Right renal pelvis (tissue), 4 donors: ENCODE measurements around the gene TTC21B. TPM values are rescaled to one million over a fixed set of nuclear protein-coding genes. Genes with fewer than 3 reads are reported as not detected.
"Not testable (repeated sequence)": the region's sequence is repeated elsewhere in the genome, so short reads cannot be mapped to it uniquely, and the experiment has no call there.

Experiments used
- DNase-seq, 4 donors: peaks; one replicate each; pipeline ENCODE4 v3.0.0-alpha.2; 2013; ENCODE audit warnings: low read depth in 4 of 4, low spot score in 3 of 4, missing footprints in 1 of 4
- polyA plus RNA-seq, 4 donors: library from polyadenylated mRNA; unstranded; fragments of 120-200 nt; gene quantifications; one replicate each; pipeline ENCODE4 v1.2.1, GENCODE V29; 2013; ENCODE audit not compliant: insufficient read length in 4 of 4

The TTC21B gene
- polyA plus RNA-seq, 4 donors, result 23.9 to 28.5 (median 26.4) TPM

DNA sequence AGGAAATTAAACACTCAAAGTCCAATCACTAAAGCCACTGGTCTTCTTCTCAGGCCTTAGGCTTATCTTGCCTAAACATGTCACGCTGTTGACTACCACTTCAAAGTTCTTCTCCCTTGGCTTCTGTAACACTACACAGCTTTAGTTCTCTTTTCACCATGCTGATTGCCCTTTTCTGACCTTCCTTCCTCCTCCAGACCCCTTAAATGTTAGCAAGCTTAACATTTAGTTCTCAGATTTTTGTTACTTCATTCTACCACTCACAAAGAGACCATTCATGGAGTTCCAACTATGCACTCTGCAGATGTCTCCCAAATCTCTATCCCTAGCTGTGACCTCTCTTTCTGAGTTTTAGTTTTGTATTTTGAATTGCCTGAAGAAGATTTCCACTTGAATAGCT is 64.4 kb downstream of the TTC21B start:
- no peak for DNase-seq

DNA sequence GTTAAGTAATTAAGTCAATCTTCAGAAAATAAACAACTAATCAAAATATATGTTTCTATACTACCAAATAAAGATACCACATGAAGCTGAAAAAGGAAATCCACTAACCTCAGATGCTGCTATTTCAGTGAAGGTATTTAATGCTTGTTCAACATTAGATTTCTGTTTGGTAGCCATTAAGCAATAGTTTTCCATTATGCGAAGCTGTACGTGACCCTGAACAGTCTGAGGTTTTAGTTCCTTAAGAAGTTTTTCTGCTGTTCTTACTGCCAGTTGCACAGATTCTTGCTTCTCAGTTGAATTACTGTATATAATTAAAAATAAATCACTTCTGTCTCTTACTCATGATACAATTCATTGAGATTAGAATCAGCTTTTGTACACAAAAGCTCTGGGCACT is 65.4 kb downstream of the TTC21B start:
- no peak for DNase-seq

DNA sequence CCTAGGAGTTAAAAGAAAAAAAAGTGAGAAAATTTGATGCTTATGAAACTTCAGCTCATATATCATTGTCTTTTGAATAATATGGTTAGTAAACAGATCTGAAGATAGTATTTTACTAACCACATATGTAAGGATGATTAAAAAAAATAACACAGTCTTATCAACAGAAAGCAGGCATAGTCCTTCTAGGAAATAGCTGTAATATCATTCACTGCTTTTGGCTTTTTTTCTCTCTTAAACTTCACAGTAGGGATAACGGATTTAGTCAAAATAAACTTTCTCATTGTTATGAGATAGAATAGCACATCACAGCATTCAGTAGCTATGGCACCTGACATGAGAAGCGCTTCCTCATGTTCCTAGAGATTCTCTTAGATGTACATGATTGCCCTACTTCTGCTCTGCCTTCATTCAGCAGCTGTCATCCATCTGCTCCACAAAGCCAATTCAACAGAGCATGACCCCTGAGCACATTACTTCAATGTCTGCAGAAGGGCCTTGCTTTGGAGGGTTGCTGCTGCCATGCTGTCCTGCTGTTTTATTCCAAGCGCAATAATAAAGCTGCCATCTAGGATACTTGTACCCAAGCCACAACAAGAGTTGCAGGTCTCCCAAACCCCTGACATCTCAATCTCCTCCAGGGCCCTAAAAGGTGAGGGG is 67.0 kb downstream of the TTC21B start:
- DNase-seq, result no peak

DNA sequence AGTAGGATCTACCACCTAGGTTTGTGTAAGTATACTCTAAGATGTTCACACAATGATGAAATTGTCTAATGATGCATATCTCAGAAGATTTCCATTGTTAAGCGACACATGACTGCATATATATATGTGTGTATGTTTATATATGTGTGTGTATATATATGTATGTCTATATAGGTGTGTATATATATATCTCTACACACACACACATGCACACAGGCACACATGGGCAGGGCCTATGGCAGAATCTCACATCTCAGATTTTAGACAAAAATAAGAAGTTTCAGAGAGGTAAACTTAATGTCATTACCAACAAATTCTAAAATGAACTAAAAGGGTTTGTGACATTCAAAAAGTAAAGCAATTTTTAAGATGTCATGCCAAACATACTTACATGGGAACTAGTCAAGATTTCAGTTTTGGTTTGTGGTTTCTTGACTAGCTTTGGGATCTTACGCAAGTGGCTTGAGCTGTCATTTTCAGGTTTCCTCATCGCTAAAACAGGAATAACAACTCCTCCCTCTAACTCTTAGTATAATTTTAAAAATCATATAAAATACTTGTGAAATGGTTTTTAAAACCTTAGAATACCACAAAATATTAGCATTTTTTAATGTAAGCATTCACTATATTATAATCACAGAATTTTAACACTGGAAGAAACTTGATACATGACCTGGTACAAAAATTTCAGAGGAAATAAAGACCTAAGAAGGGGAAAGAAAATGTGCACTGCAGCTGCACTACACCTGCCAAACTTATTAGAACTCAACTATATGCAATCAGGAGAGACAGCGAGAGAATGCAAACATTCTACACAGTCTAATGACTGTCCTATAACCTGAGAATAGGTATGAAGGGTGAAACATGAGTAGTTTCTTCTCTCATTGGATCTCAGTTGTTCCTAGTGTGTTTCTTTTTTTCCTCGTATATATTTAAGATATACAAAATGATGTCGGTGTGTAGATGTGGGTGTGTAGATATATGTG is 75.7 kb downstream of the TTC21B start:
- DNase-seq, result no peak

DNA sequence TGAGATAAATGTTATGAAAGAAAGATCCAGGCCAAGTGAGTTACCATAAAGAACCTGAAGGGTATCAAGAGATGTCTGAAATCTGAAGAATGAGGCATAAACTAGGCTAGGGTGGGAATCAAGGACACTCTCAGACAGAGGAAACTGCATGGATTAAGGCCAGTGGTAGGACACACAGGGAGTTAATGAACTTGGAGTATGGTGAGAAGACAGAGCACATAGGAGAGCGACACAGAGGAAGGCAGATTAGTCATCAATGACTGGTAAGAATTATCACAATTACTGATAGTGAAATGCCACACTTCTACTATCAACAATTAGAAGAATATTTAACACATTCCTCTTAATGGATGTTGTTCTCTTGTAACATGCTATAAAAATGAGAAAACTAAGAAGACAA is 76.9 kb downstream of the TTC21B start:
- DNase-seq, result no peak

DNA sequence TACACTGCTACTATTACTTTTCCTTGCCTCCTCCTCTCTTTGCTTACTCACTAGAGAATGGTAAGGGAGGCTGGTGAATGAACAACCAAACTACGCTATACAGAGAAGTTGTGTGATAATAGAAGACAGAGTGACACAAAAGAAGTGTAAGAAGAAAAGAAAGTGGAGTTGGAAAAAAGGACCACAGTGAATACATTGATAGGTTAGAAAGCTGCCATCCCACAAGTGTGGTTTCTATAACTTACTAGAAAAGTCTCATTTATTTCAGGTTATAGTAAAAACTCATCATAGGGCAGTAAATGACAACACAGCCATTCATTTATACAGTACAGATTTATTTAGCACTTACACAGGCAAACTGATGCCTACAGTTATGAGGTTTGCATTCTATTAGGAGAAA is 77.3 kb downstream of the TTC21B start:
- DNase-seq, result no peak

DNA sequence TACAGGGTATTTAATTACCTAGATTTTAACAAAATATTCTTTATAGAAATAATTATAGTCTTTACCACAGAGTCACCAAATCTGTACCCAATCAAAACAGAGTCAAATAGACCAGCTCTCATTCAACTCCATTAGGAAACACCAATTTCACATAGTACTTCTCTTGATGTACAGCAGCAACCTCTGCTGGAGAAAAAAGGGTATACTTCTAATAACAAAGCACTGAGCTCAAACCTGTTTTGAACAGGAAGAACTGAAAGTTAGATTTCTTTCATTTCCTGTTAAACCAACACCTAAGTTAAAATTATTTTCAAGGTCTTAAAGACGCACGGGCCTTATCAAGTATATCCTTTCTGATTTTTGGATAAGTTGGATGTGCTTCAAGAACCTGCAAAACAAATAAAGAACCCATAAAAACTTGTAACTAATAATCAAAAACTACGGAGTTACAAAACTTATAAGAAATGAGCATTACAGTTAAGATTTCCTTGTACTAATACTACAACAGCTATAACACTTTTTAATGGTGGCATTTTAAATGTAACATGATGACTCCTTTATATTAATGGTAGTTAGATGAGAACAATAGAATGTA is 79.0 kb downstream of the TTC21B start:
- peak; percentile 20 to 40 (median 33) for DNase-seq

DNA sequence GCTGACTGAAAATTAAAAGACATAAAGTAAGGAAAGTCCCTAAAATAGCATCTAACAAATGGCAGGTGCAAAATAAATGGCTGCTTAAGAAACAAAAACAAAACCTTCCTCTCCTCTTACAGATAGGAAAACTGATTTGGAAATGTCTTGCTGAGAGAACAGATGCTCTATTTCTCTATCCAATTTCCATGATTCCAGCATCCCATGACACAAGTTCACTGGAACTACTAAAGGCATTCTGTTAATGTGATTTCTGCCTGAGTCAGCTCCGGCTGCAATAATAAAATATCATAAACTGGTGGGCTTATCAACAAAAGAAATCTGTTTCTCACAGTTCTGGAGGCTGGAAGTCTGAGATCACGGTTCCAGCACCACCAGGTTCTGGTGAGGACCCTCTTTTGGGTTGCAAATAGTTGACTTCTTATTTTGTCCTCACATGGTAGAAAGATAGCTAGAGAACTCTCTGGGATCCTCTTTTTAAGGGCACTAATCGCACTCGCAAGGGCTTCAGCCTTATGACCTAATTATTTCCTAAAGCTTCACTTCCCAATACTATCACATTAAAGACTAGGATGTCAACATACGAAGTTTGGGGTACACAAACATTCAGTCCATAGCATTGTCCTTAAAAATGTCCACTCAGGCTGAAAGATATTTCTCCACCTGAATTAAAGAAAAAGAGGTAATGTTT is 81.3 kb downstream of the TTC21B start:
- DNase-seq, result no peak

DNA sequence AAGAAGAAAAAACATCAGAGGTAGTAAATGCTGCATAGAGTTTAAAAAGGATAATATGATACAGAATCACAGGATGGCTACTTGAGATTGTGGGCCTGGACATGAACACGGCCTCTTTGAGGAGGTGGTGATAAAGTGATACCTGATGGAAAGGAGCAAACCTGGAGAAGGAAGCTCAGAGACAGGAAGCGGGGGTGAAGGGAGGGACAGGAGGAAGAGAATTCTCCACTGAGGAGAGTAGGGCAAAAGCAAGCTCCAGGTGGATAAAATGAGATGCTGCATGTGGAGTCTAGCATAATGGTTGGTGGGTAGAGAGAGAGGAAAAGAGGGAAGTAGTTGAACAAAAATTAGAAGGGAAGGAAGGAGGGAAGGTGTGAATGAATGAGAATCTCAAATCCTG is 82.6 kb downstream of the TTC21B start:
- no peak for DNase-seq

DNA sequence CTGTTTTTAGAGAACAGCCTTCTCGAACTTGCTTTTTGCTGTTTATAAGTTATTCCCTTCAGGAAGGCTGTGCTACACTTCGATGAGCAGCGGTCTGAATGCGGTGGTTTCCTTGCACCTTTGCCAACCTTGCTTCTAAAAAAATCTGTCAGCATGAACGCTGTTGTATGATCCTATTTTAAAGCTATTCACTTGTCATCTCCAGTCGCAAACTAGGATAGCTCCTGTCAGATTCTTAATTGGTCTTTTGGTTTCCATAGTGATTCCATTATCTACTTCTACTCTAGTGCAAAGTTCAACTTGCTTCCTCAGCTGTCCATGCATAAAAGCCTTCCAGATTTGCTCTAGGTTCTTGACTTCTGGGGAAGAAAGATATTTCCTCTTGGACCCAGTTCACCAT is 83.2 kb downstream of the TTC21B start:
- no peak for DNase-seq

DNA sequence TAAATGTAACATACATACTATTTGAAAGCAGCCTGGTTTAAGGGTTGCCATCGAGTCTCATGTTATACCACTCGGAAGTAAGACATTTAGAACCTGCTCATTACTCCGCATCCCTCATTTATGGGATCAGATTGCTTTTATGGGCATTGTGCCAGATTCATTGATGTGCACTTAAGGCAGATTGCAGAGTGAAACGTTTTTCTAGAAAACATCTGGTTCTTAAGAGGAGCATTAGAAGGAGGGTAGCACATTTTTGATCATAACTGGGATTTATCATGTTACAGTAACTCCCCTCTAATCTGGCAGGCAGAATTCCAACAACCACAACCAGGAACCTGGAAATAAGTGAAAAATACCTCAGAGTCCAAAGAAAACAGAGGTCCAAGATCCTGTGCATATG is 85.4 kb downstream of the TTC21B start:
- DNase-seq, result peak in 3 of 4 donors; percentile 13 to 36 (median 18)

DNA sequence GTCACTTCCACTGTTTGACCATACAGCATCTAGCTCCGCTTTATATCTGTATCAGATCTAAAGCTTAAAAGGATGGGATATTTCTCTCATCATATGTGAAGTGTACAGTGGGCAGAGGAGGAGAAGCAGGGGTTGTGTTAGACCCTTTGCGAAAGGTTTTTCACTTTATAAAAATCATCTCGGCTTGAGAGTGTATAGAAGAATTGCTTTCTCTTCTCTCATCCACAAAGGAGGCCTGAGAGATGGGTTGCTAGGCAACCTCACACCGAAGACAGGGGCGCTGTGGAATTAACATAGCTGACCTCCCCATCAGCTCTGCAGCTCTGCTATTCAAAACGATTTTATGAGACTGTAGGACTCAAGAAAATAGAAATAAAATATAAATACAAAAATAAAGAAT is 89.3 kb downstream of the TTC21B start:
- DNase-seq, result no peak

DNA sequence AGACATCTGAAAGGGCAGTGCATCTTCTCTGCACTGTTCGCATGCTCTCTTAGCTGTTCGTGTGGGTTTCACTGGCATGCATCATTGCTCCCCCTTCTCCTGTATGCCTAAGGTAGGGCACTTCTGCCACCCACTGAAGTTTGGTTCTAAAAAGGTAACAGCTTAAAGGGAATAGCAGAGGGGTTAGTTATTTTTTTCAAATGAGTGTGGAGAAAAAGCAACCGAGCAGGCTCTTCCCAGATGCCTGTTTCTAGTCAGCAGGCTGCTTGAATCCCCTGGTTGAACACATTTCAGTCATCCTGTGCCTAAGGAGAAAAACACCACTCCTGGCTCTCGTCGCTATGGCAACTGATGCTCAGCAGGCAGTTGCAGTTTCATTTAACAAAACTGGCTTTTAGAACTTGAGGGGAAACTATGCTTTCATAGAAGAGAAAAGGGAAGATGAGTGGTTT is 89.7 kb downstream of the TTC21B start:
- no peak for DNase-seq

DNA sequence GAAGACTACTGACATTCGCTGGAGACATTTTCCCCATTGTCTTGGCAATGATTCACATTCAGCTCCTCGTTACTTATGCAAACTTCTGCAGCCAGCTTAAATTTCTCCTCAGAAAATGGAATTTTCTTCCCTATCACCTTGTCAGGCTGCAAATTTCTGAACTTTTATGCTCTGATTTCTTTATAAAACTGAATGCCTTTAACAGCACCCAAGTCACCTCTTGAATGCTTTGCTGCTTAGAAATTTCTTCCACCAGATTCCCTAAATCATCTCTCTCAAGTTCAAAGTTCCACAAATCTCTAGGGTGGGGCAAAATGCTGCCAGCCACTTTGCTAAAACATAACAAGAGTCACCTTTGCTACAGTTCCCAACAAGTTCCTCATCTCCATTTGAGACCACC is 92.5 kb downstream of the TTC21B start:
- not testable (repeated sequence) for DNase-seq

DNA sequence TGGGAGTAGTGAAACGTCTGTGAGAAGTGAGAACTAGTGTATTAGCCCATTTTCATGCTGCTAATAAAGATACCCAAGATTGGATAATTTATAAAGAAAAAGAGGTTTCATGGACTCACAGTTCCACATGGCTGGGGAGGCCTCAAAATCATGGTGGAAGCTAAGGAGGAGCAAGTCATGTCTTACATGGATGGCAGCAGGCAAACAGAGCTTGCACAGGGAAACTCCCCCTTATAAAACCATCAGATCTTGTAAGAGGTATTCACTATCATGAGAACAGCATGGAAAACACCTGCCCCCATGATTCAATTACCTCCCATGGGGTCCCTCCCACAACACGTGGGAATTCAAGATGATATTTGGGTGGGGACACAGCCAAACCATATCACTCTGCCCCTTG is 93.9 kb downstream of the TTC21B start:
- not testable (repeated sequence) for DNase-seq

DNA sequence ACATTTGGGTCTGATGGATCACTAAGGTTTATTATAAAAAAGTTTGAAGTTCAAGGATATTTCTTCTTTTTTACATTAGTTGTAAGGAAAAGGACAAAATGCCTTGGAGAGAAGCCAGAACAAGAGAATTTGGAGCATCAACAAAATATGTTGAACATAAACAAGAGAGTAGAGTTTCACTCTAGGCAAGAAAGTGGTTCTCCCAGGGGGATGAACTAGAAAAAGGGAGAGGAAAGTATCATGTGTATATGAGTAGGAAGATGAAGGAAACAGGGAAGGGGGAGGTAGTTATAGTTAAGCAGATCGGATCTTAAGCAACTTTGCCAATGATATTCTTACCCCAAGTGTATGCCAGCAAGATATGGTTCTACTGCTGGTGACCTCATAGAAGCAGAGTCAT is 95.7 kb downstream of the TTC21B start:
- no peak for DNase-seq

DNA sequence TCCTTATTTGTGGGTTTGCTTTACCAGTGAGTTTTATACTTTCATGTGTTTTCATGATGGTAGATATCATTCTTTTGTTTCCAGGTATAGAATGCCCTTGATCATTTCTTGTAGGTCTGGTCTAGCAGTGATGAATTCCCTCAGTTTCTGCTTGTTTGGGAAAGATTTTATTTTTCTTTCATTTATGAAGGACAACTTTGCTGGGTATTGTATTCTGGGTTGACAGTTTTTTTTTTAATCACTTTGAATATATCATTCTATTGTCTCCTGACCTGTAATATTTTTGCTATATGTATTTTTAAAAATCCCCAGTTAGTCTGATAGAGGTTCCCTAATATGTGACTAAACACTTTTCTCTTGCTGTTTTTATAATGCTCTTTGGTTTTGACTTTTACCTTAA is 101.2 kb downstream of the TTC21B start:
- no peak for DNase-seq

DNA sequence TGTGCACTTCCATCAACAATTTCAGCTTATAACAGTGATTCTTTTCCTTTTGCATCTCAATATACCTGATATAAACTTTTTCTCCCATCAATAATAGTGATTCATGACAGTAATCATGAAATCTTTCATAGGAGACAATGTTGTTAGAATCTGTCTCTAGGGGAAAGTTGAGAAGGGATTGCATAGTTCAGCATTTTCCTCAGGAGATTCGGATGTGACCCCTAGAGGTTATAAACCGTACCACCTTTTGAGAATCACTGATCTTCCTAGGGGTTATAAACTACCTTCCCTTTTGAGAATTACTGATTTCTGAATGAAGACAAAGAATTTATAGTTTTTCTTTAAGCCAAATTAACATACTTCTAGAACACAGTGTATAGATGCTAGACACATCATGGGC is 106.6 kb downstream of the TTC21B start:
- DNase-seq, result no peak

DNA sequence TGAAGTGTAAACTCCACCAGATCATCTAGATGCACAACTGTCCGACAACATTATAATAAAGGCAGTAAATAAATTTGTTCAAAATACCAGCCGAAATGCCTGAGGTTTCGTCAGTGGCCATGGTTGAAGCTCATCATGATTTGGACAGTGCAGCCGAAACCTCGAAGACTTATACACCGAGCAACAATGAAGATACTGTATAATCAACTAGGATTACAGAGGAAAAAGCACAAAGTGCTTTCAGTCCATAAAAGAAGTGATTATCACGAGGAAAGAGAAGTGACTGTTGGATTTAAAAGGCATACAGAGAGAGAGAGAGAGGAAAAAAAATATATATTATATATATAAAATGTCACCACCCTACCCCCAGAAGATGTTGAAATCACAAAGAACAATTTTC is 107.5 kb downstream of the TTC21B start:
- DNase-seq, result no peak

DNA sequence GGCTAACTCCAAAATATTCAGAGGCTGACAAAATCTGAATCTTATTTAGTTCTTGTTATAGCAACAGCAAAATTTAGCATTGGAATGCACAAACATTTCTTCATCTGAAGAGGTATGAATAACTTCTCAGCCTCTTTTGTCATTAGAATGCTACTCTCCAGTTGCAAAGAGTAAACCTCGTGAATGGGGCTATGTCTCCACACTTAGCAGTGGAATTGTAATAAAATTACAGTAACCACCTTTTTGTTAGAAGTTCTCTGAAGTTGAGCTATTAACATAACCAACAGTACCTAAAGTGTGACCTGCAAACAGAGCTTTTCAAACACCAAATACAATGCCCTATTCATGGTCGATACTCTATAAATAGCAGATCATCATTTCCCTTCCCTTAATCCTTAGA is 109.4 kb downstream of the TTC21B start:
- no peak for DNase-seq

DNA sequence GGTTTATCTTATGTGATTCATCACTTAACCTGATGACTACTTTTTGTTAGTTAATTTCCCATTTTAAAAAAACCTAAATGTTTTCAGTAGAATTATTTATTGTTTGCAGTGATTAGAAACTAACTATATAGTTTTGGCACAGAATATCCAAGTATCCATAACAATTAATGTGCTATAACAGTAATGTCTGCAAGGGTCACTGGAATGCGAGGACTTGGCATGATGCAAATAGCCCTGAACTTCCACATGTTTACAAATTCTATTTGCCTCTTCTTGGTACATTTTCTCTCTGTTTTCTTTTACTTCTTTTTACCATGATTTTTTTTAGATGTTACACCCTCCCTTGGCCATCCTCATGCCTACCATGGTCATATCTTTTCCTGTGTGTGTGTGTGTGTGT is 110.2 kb downstream of the TTC21B start:
- DNase-seq, result no peak
